Keratinocyte (primary cell): ENCODE results near the gene HMX3.

ENCODE experiments used
- CTCF ChIP-seq, 3 experiments: IDR thresholded peaks in 1 of 3; conservative IDR thresholded peaks in 1 of 3; optimal IDR thresholded peaks in 1 of 3; 2 replicates in 2 of 3; 3 replicates in 1 of 3; pipeline versions ENCODE3 to v1.5.1; 2011; ENCODE audit warnings: low read length in 3 of 3, mild to moderate bottlenecking in 3 of 3, moderate library complexity in 2 of 3, control low read depth in 1 of 3, inconsistent platforms in 1 of 3; ENCODE audit not compliant: insufficient read depth in 2 of 3; ENCODE audit errors: extremely low read depth in 1 of 3
- EZH2 ChIP-seq: IDR thresholded peaks from one replicate; pipeline ENCODE4 v1.6.1; 2012; ENCODE audit warnings: inconsistent platforms, mild to moderate bottlenecking, low read length, moderate library complexity

GRCh38 chr10:123103944-123104343, 31.8 kb upstream of the HMX3 start:
- no peak for TF ChIP-seq CTCF (optimal IDR thresholded peaks at IDR 0.05 in 1 of 3, IDR thresholded peaks at IDR 0.05 in 1 of 3, conservative IDR thresholded peaks at IDR 0.05 in 1 of 3; ENCODE audit: extremely low read depth in 1 of 3, insufficient read depth in 2 of 3, low read length in 3 of 3)
- TF ChIP-seq EZH2 = no peak
